ENCODE data around the gene ICA1L. TPM values are rescaled to one million over a fixed set of nuclear protein-coding genes. Genes with fewer than 3 reads are reported as not detected.
A peak's percentile ranks its signal among the peaks of the same experiment; 100 is the strongest.
"Not testable (repeated sequence)": the region's sequence is repeated elsewhere in the genome, so short reads cannot be mapped to it uniquely, and the experiment has no call there.

The ICA1L gene
- total RNA-seq, result 4.6 TPM

GRCh38 chr2:202871300-202872141 lies at the start of gene ICA1L:
ICA1L (minus strand) TSS chr2:202871766; CDS start chr2:202829009, 42,757 bp downstream.
- peak; percentile 10 to 73 (median 64) for DNase-seq (ENCODE audit: low read depth in 2 of 3, low spot score in 2 of 3)

- no peak for DNase-seq (ENCODE audit: low read depth in 2 of 3, low spot score in 2 of 3)
Measured at GRCh38 chr2:202918860-202919259, 47.3 kb upstream of the ICA1L start.

GRCh38 chr2:202912342-202913201 lies 41.0 kb upstream of the ICA1L start:
- DNase-seq (ENCODE audit: low read depth in 2 of 3, low spot score in 2 of 3), result peak in 2 of 3 donors; percentile 1 to 7

GRCh38 chr2:202911512-202912341 lies 40.2 kb upstream of the ICA1L start, which contains the start of the genes CARF and WDR12:
CARF (plus strand) TSS chr2:202912275; CDS start chr2:202941903, 29,628 bp downstream.
WDR12 (minus strand) TSS chr2:202911673; CDS start chr2:202911476, 197 bp downstream.
- peak; percentile 89 to 95 (median 93) for DNase-seq (ENCODE audit: low read depth in 2 of 3, low spot score in 2 of 3)

GRCh38 chr2:202911203-202911511 lies 39.6 kb upstream of the ICA1L start:
- DNase-seq (ENCODE audit: low read depth in 2 of 3, low spot score in 2 of 3), result no peak

GRCh38 chr2:202910698-202911097 lies 39.1 kb upstream of the ICA1L start:
- no peak for DNase-seq (ENCODE audit: low read depth in 2 of 3, low spot score in 2 of 3)

- DNase-seq (ENCODE audit: low read depth in 2 of 3, low spot score in 2 of 3), result not testable (repeated sequence)
Measured at GRCh38 chr2:202910250-202910649, 38.7 kb upstream of the ICA1L start.

- DNase-seq (ENCODE audit: low read depth in 2 of 3, low spot score in 2 of 3), result no peak
Measured at GRCh38 chr2:202909394-202910192, 38.0 kb upstream of the ICA1L start.

- DNase-seq (ENCODE audit: low read depth in 2 of 3, low spot score in 2 of 3), result no peak
Measured at GRCh38 chr2:202908186-202908585, 36.6 kb upstream of the ICA1L start.

- not testable (repeated sequence) for DNase-seq (ENCODE audit: low read depth in 2 of 3, low spot score in 2 of 3)
Measured at GRCh38 chr2:202905507-202905906, 33.9 kb upstream of the ICA1L start.

- no peak for DNase-seq (ENCODE audit: low read depth in 2 of 3, low spot score in 2 of 3)
Measured at GRCh38 chr2:202885190-202885589, 13.6 kb upstream of the ICA1L start.

GRCh38 chr2:202883987-202884675 lies 12.6 kb upstream of the ICA1L start:
- DNase-seq (ENCODE audit: low read depth in 2 of 3, low spot score in 2 of 3), result no peak

- no peak for DNase-seq (ENCODE audit: low read depth in 2 of 3, low spot score in 2 of 3)
Measured at GRCh38 chr2:202881570-202881969, 10.0 kb upstream of the ICA1L start.

GRCh38 chr2:202877699-202878098 lies 6.1 kb upstream of the ICA1L start:
- no peak for DNase-seq (ENCODE audit: low read depth in 2 of 3, low spot score in 2 of 3)

- peak; percentile 32 to 73 (median 67) for DNase-seq (ENCODE audit: low read depth in 2 of 3, low spot score in 2 of 3)
Measured at GRCh38 chr2:202870431-202871299, 901 bp downstream of the ICA1L start.

- no peak for DNase-seq (ENCODE audit: low read depth in 2 of 3, low spot score in 2 of 3)
Measured at GRCh38 chr2:202861987-202862386, 9.6 kb downstream of the ICA1L start.

- no peak for DNase-seq (ENCODE audit: low read depth in 2 of 3, low spot score in 2 of 3)
Measured at GRCh38 chr2:202858601-202859000, 13.0 kb downstream of the ICA1L start.

GRCh38 chr2:202849343-202849742 lies 22.2 kb downstream of the ICA1L start:
- not testable (repeated sequence) for DNase-seq (ENCODE audit: low read depth in 2 of 3, low spot score in 2 of 3)

Data from hematopoietic multipotent progenitor cell (in vitro differentiated cells).